ENCODE measurements around the gene FRMD1. TPM values are rescaled to one million over a fixed set of nuclear protein-coding genes. Genes with fewer than 3 reads are reported as not detected.
A peak's percentile ranks its signal among the peaks of the same experiment; 100 is the strongest.

The FRMD1 gene
- total RNA-seq, 6 donors from 2014 or later: not detected

- peak in 1 of 2 donors; percentile 58 for DNase-seq
Observed at GRCh38 chr6:168083514-168083885, 4.5 kb upstream of the FRMD1 start.

GRCh38 chr6:168082860-168083513, 4.0 kb upstream of the FRMD1 start:
- Histone ChIP-seq H3K27ac (no peak overlapping the region), H3K4me3 (no peak overlapping the region), H3K36me3 (no peaks in the 10 kb centered on the region), H3K27me3 (no peaks in the 10 kb centered on the region), H3K9me3 (no peaks in the 10 kb centered on the region), H3K4me1 (peaks cover 0 to 6% (median 0%) of the 10 kb centered on the region in 4 donors)
- WGBS, 2 donors: 48 to 52% methylated on average over 13 to 17 of the region's 17 CpGs
- ATAC-seq (ENCODE audit: low FRiP score in 2 of 2) (no peak), DNase-seq (peak in 1 of 2 donors; percentile 45)
- no peak for TF ChIP-seq POLR2A (IDR thresholded peaks at IDR 0.05)
- TF ChIP-seq EP300 (IDR thresholded peaks at IDR 0.05): no peak
- no peak for TF ChIP-seq CTCF (IDR thresholded peaks at IDR 0.05)
- TF ChIP-seq POLR2AphosphoS5 (IDR thresholded peaks at IDR 0.05): no peak

More at GRCh38 chr6:168083514-168083885, 4.5 kb upstream of the FRMD1 start:
- 55 to 57% methylated on average over 5 of the region's 5 CpGs for WGBS, 2 donors
- TF ChIP-seq CTCF (IDR thresholded peaks at IDR 0.05) (no peak), POLR2AphosphoS5 (IDR thresholded peaks at IDR 0.05) (no peak), POLR2A (IDR thresholded peaks at IDR 0.05) (no peak), EP300 (IDR thresholded peaks at IDR 0.05) (no peak)
- no peak overlapping the region for H3K27ac ChIP-seq
- H3K9me3 ChIP-seq: no peaks in the 10 kb centered on the region
- no peak overlapping the region for H3K4me3 ChIP-seq
- H3K27me3 ChIP-seq: no peaks in the 10 kb centered on the region
- ATAC-seq (ENCODE audit: low FRiP score in 2 of 2): no peak
- H3K36me3 ChIP-seq: no peaks in the 10 kb centered on the region
- H3K4me1 ChIP-seq: peaks cover 0 to 6% (median 0%) of the 10 kb centered on the region in 4 donors

- no peaks in the 10 kb centered on the region for H3K27me3 ChIP-seq
- H3K9me3 ChIP-seq: no peaks in the 10 kb centered on the region
- no peaks in the 10 kb centered on the region for H3K36me3 ChIP-seq
- 81 to 85% methylated on average over 24 to 26 of the region's 26 CpGs for WGBS, 2 donors
- no peak for TF ChIP-seq POLR2AphosphoS5 (IDR thresholded peaks at IDR 0.05)
- no peak for TF ChIP-seq CTCF (IDR thresholded peaks at IDR 0.05)
- no peak for TF ChIP-seq EP300 (IDR thresholded peaks at IDR 0.05)
- H3K27ac ChIP-seq: no peak overlapping the region
- ATAC-seq (ENCODE audit: low FRiP score in 2 of 2) (no peak), DNase-seq (peak in 1 of 2 donors; percentile 59)
- no peak overlapping the region for H3K4me3 ChIP-seq
- H3K4me1 ChIP-seq: peaks cover 0 to 6% (median 0%) of the 10 kb centered on the region in 4 donors
Observed at GRCh38 chr6:168081858-168082546, 3.0 kb upstream of the FRMD1 start.

GRCh38 chr6:168080393-168081077, 1.5 kb upstream of the FRMD1 start:
- no peak overlapping the region for H3K27ac ChIP-seq
- H3K27me3 ChIP-seq: no peaks in the 10 kb centered on the region
- peak in 1 of 2 donors; percentile 73 for DNase-seq
- H3K4me1 ChIP-seq: peaks cover 0 to 6% (median 0%) of the 10 kb centered on the region in 4 donors
- ATAC-seq (ENCODE audit: low FRiP score in 2 of 2): no peak
- no peaks in the 10 kb centered on the region for H3K36me3 ChIP-seq
- H3K9me3 ChIP-seq: no peaks in the 10 kb centered on the region
- no peak for TF ChIP-seq POLR2AphosphoS5 (IDR thresholded peaks at IDR 0.05)
- no peak for TF ChIP-seq POLR2A (IDR thresholded peaks at IDR 0.05)
- no peak for TF ChIP-seq CTCF (IDR thresholded peaks at IDR 0.05)
- no peak for TF ChIP-seq EP300 (IDR thresholded peaks at IDR 0.05)
- no peak overlapping the region for H3K4me3 ChIP-seq
- WGBS, 2 donors: 83 to 86% methylated on average over 21 to 24 of the region's 24 CpGs

Measured in upper lobe of left lung (tissue), 6 donors.